NCI-H146 treated with DMSO at 0.1 percent for 48 hours (cell line): ENCODE results near the gene LIN7B.
"Not testable (repeated sequence)": the region's sequence is repeated elsewhere in the genome, so short reads cannot be mapped to it uniquely, and the experiment has no call there.

ENCODE experiments used
- DNase-seq: peaks from one replicate; lab custom pipeline; 2025; ENCODE audit not compliant: unreplicated experiment; lab: John Stamatoyannopoulos, UW

The LIN7B gene

DNA sequence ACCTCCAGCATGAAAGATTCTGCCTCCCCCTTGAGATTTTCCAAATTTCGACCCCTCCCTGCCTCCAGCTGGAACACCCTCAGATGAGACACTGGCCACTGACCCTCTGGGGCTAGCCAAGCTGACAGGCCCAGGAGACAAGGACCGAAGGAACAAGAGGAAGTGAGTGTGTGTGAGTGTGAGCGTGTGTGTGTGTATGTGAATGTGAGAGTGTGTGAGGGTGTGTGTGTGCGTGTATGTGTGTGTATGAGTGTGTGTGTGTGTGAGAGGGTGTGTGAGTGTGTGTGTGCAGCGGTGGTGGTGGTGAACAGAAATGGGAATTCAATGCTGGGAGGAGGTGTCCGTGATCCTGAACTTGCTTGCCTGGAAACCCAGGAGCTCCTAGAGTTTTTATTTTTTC, 27.2 kb downstream of the LIN7B start:
- no peak for DNase-seq

DNA sequence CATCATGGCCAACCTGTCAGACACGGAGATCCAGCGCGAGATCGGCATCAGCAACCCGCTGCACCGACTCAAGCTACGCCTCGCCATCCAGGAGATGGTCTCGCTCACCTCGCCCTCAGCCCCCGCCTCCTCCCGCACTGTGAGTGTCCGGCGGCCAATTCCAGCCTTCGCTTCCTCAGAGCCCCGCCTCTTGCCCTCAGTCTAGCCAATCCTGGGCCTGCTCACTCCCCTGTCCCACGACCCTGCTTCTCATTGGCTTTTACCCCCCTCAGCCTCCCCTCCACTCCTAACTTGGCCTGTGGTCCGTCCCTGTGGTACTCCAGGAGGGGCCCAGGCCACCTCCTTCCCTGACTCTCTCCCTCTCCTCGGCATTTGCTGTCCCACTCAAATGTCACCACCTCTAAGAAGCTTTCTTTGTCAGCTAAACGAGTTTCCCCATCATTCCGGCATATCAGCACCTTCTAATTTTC, 28.7 kb downstream of the LIN7B start:
- DNase-seq, result peak; percentile 45

DNA sequence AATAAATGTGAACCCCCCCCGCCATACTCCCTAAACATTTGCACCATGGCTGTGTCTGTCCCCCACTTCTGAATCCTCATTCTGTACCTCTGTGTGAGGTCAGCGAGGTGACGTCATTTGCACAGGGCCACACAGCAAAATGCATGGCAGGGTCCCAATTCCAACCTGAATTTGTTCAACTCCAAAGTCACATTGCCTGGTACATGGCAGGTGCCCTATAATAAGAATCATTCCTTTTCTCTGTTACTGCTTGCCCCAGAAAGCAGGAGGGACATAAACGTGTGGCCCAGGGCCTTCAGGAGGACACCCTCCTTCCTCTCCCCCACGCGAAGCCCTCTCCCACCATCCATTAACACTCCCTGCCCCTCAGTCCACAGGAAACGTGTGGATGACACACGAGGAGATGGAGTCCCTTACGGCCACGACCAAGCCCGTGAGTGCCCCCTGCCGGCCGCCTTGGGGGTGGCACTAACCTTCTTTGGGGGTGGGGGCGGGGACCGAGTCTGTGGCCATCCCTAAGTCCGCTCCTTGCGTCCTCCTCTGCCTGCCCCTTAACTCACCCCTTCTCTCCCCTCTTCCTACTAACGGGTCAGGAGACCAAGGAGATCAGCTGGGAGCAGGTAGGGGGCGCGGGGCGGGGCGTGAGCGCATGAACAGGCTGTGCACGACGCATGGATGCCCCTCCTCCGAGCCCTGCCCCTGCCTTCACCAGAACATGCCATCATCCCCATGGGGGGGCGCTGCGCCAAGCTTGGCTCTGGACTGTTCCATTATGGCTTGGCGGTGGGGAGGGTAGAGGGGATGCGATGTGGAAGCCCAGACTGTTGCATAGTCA, 31.6 kb downstream of the LIN7B start:
- DNase-seq, result peak; percentile 30

DNA sequence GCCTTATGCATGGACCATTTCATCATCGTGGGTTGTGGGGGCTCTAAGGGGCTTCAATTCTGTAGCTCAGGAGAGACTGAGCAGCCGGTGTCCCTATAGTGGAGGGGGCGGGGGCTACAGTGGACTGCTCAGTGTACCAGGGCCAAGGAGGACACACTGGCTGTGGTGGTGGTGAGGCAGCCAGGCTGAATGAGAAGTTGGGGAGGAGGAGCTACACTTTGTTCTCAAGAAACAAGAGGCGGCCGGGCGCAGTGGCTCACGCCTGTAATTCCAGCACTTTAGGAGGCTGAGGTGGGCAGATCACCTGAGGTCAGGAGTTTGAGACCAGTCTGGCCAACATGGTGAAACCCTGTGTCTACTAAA, 32.2 kb downstream of the LIN7B start:
- DNase-seq, result not testable (repeated sequence)

DNA sequence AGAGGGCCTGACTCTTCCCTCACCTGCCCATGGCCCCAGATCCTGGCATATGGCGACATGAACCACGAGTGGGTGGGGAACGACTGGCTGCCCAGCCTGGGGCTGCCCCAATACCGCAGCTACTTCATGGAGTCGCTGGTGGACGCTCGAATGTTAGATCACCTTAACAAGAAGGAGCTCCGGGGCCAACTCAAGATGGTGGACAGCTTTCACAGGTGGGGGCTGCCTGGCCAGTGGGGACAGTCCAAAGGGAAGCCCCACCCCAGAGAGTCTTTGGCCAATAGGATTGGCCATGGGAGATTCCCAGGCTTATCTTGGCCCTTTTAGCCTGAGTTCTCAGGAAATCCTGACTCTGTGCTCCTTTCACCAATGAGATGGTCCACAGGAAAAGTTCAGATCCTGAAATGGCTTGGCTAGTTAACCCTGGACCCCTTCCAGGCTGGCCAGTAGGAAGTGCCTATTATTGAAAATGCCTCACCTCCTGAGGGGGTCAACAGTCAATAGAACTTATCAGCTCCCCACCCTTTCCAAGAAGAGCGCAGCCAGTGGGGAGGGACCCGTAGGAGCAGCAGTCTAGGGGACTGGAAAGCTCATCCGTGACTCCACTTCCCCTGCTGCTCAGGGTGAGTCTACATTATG, 34.0 kb downstream of the LIN7B start:
- DNase-seq, result no peak

DNA sequence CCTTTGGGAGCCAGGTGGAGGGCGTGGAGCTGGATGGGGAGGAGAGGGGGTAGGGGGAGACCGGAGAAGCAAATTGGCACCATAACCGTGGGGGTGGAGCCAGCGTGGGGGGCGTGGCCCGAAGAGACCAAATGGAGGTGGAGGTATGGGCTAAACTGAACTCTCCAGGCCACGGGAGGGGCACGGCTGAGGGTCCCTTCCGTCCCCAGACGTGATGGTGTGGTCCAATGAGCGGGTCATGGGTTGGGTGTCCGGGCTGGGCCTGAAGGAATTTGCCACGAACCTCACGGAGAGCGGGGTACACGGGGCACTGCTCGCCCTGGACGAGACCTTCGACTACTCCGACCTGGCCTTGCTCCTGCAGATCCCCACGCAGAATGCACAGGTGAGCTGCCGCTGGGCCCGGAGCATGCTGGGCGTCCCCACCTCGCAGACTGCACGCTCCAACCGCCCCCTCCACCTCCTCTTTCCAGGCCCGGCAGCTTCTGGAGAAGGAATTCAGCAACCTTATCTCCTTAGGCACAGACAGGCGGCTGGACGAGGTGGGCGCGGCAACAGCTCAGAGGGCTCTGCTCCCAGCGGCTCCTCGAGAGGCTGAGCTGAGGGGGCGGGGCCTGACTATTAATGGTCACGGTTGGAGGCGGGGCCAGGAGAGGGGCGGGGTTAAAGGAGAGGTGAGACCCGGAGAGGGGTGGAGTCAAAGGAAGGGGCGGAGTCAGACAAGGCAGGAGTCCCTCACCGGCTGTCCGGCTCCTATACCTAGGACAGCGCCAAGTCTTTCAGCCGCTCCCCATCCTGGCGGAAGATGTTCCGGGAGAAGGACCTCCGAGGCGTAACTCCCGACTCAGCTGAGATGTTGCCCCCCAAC, 34.8 kb downstream of the LIN7B start:
- peak; percentile 69 for DNase-seq

DNA sequence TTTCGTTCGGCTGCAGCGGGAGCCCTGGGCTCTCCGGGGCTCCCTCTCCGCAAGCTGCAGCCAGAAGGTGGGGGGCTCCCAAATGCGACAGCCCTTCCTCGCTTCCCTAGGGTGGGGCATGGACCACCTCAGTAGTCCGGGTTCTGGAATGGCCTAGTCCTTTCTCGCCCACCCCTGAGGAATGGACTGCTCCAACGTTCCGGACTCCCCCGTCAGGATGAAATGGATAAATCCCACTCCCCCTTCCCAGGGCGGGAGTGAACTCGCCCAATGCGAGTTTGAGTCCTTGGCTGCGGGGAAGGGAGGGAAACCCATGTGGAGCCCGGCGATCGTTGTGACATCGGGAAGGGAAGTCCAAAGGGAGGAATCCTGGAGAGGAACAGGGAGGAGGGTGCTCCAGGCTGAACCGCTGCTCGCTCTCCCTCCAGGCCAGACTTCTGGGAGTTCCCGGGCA, 35.5 kb downstream of the LIN7B start:
- DNase-seq, result peak; percentile 46

DNA sequence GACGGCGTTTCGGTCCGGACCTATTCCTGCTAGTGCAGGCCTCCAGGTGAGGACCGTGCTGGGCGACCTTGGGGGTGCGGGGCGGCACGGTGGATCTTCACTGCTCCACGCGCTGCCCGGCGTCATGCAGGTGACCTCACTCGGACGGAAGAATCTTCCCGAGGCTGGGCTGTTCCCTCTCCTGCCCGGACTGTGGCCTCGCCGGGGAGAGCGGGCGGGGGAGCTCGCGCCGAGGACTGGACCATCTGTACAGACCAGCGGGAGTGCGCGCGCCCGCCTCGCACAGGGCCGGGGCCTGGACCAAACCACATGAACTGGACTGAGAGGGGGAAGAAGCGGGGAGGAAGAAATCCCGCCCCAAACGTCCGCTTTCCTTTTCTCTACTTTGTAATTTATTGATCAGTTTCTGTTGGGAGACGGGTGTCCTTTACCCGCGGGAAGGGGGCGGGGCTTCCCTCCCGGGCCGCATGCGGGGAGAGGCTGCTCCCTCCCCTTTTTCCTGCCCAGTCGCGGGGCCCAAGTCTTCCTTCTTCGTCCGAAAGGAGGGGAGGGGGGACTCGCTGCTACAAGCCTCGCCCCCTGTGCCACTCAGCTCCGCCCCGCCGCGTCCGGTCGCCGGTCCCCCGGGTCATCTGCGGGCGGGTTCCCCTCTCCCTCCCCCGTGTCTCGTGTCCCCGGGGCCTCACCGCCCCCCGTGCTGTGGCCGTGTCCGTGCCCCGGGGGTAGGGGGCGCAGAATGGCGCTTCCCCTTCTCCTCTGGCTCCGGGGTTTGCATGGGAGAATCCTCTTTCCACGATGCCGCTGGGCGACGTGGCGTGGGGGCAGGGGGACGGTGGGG, 36.2 kb downstream of the LIN7B start:
- DNase-seq, result peak; percentile 92

DNA sequence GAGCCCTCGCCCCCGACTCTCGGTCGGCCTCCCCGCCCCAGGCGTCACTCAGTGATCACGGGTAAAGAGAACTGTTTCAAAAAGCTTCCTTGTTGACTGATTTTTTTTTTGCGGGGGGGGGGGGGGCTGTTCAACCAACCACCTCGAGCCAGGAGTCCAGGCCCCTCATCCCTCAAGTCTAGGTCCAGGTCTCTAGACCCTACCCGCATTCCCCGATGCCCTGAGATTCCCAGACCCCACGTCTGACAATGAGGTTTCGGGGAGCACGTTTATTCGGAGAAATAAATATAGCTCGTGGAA, 36.7 kb downstream of the LIN7B start:
- no peak for DNase-seq

DNA sequence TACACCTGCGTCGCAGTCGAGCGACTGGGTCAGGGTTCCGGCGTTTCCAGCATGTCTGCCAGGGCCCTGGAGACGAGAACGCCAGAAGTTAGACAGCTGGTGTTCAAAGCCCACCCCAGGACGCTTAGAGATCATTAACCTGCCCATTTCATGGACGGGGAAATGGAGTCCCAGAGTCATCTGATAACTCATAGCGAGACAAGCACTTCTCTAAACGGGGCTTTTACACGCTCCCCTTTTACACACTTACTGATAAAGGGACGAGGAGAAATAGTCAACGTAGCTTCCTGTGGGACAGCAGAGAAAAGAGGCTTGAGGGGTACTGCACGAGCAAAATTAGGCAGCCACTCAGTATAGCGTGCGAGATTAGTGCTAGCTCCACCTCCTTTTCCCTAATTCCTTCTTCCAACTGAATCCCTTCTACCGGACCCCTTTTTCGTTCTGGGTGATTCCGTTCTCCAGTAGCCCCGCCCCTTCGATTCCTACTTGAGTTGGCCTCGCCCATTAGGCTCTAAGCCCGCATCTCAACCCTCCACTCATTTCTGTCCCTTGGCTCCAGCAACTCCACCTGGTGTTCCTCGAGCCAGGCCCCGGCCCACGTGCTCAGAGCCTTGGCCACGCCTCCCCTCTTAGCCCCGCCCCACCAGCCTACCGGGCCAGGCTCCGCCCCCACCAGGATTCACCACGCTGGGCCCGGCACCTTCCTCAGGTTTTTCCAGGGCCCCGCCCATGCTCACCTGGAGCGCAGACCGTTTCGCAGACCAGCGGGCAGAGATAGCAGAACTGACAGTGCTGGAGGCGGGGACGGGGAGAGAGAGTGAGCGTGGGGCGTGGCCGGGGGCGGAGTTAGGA, 37.3 kb downstream of the LIN7B start:
- peak; percentile 58 for DNase-seq

DNA sequence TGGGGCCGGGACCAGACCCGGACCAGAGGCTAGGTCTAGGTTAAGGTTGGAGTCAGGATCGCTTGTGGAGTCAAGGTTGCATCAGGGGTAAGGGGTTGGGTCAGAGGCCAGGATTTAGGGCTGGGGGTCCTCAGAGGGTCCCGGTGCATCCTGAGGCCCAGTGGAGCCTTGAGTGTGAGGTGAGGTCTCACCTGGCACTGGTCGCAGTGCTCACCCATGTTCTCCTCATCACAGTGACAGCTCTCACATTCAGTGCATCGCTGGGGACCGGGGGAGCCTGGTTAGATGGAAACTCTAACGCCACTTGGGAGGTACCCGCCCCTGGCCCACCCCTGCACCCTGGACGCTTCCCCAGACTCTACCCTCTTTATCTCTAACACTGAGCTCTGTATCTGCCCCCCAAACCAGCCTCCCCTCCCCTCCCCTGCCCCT, 38.0 kb downstream of the LIN7B start:
- no peak for DNase-seq

DNA sequence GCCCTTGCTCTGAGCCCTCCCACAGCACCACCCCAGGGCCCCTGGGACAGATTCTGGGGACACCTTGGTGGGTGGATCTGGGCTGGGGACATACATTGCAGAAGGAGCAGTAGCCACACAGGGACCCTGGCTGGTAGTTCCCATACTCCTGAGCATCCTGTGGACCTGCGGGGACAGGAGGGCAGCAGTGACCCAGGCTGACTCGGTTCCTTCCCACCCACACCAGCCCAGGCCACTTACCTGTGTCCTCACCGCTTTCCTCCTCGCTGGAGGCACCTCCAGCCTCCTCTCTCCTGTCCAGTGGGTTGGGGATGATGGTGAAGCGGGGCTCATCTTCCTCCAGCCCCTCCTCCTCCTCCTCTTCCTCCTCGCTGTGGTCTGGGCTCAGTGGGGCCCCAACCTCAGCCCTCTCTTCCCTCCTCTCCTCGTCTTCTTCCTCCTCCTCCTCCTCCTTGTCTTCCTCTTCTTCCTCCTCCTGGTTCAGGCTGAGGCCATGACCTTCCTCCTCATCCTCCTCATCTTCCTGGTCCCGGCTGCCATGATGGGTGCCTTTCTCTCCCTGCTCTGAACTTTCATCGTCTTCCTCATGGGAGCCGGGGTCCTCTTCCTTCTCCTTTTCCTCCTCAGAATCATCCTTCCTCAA, 39.1 kb downstream of the LIN7B start:
- DNase-seq, result no peak

DNA sequence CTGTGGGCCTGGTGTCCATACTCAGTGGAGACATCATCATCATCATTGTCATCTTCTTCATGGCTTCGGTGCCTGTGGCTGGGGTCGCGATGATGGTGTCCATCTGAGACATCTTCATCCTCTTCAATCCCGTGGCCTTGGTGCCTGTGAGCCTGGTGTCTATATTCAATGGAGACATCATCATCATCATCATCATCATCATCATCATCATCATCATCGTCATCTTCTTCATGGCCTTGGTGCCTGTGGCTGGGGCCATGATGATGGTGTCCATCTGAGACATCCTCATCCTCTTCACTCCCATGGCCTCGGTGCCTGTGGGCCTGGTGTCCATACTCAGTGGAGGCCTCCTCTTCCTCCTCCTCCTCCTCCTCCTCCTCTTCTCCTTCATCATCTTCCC, 40.1 kb downstream of the LIN7B start:
- DNase-seq, result no peak

DNA sequence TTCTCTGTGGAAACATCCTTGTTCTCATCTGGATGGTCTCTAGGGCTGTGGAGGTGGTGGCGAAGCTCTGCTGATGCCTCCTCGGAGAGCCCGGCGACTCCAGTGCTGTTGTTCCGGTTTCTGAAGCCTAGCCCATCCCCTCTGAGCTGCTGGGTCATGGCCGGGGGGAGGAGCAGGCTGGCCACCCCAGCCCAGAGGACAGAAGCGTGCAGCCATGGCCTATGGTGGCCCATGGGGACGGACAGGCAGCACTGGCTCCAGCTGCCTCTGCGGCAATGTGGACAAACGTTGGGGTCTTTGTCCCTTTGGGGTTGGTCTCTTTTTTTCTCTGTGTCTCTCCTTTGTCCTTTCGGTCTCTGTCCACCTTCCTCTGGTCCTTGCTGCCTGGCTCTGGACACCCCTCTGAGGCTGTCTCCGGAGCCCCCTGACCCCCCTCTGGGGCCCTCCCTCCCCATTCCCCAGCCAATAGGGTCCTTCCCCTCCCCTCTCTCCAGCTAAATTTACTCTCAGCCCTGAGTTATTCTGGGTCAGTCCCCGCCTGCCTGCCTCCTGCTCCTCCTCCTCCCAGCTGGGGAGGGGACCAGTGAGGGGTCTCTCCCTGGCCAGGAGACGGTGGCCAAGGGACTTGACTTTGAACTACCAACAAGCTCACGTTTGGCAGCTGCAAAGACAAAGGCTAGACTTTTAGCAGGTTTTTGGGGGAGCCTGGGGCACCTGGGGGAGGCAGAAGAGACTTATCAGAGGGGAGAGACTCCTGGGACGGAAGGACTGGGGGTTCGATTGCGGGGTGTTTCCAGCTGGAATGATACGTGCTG, 41.0 kb downstream of the LIN7B start, which contains the start of gene HRC:
Gene HRC, minus strand, starts transcription at position 392 of the 815 bp plus-strand sequence. Its CDS starts 159 bp downstream, at position 233.
- DNase-seq, result no peak

DNA sequence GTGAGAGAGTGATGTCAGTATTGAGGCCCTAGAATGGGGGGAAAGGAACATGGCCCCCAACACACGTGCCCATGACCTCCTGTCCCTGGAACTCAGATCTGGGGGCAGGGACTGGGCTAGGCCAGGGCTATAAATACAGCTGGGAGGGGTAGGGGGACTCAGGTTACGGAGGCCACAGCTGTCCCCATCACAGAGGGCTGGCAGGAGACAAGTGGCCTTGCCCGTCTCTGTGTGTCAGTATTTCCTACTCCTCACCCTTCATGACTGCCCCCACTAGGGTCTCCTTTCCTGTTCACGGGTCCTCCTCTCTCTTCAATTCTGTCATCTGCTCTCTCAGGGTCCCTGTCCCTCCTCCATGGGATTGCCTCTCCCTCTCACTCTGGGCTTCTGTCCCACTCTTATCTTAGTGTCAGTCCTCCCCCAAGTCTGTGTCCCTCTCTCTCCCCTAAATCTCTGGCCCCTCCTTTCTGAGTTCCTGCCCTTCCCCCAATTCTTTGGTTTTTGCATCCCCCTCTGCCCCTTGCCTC, 41.7 kb downstream of the LIN7B start:
- no peak for DNase-seq

DNA sequence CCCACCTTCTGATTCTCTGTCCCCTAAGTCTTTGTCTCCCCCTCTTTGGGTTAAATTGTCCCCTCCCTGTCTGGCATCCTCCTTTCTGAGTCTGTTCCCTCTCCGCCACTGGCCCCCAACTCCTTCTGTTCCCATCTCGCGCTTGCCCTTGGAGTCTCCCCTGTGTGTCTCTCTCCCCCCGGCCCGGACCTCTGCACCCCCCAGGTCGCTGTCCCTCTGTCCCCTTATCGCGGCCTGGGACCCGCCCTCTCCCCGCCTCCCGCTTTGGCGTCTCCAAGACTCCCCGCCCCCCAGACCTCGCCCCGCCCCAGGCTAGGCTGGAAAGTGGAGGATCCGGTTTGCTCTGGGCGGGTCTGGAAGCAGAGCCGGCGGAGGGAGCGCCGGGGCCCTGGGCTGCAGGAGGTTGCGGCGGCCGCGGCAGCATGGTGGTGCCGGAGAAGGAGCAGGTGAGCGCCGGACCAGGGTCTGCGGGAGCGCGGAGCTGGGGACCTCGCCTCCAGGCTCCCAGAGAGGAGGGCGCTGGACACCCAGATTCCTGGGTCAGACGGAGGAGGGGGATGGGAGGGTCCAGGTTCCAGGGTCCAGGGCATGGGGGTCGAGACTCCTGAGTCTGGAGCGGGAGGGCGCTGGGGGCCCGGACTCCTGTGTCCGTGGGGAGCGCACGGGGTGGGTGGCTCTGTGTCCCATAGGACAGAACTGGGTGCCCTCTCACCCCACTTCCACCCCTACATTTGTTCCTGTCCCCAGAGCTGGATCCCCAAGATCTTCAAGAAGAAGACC, 43.5 kb downstream of the LIN7B start, which contains the start of gene TRPM4:
Gene TRPM4, plus strand, starts transcription at position 348 of the 780 bp plus-strand sequence. Its CDS starts 75 bp downstream, at position 423.
- DNase-seq, result peak; percentile 45
